SU-DHL-6 (cell line): ENCODE results near the gene PCDHA13.

ENCODE experiments used
- EZH2phosphoT487 ChIP-seq: fragments of 200-600 bp; sonication (generic), shearing (Covaris generic); conservative IDR thresholded peaks from 2 replicates; pipeline ENCODE4 v1.6.1; 2018; ENCODE audit warnings: mild to moderate bottlenecking, antibody characterized with exemption, low read length, moderate library complexity, mixed read lengths
- TF ChIP-seq, protein P1 (sequence below): fragments of 200-600 bp; sonication (generic); IDR thresholded peaks from one replicate; pipeline ENCODE4 v1.5.1; 2017; ENCODE audit warnings: antibody characterized with exemption, mild to moderate bottlenecking, low read length, moderate library complexity; ENCODE audit not compliant: insufficient read depth, poor library complexity, severe bottlenecking

GRCh38 chr5:140881889-140882590 is at the start of gene PCDHA13:
- TF ChIP-seq, protein P1, sequence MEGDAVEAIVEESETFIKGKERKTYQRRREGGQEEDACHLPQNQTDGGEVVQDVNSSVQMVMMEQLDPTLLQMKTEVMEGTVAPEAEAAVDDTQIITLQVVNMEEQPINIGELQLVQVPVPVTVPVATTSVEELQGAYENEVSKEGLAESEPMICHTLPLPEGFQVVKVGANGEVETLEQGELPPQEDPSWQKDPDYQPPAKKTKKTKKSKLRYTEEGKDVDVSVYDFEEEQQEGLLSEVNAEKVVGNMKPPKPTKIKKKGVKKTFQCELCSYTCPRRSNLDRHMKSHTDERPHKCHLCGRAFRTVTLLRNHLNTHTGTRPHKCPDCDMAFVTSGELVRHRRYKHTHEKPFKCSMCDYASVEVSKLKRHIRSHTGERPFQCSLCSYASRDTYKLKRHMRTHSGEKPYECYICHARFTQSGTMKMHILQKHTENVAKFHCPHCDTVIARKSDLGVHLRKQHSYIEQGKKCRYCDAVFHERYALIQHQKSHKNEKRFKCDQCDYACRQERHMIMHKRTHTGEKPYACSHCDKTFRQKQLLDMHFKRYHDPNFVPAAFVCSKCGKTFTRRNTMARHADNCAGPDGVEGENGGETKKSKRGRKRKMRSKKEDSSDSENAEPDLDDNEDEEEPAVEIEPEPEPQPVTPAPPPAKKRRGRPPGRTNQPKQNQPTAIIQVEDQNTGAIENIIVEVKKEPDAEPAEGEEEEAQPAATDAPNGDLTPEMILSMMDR = no peak
- no peak for TF ChIP-seq EZH2phosphoT487
